K562 (cell line): ENCODE results near the gene MSANTD1. TPM values are rescaled to one million over a fixed set of nuclear protein-coding genes. Genes with fewer than 3 reads are reported as not detected.

ENCODE experiments used
- ATAC-seq: fragments of 200-7000 bp; cut with Tn5 transposase; 3 replicates; pipeline ENCODE4 v1.9.1; 2020; ENCODE audit warnings: moderate library complexity
- BruUV-seq: library from RNA; stranded (reverse); fragments of 400-500 nt; replicated peaks from 2 replicates; lab custom pipeline; 2021; lab: Mats Ljungman, UMichigan
- CTCF ChIA-PET: fragments of 300-600 bp; formaldehyde crosslinking; extraction: SDS; loops from one replicate; lab custom pipeline; 2021; ENCODE audit warnings: low intra/inter-chr PET ratio; lab: Yijun Ruan, JAX
- POLR2A ChIA-PET: fragments of 300-600, 350-650 bp; sonication (Branson Sonifier 250); formaldehyde crosslinking; extraction: SDS; loops from one replicate; lab custom pipeline; 2021; ENCODE audit warnings: antibody characterized with exemption, inconsistent platforms; lab: Yijun Ruan, JAX
- DNase-seq, 4 experiments: peaks; one replicate each; pipeline versions ENCODE4 v3.0.0 to v3.0.0-alpha.2; 2011 to 2018; ENCODE audit warnings: low spot score in 3 of 4, mixed read lengths in 3 of 4; ENCODE audit errors: extremely low read depth in 1 of 4
- FAIRE-seq: peaks from 2 replicates; lab custom pipeline; 2011; peaks lifted over from hg19 to GRCh38; lab: Jason Lieb, UNC
- H2AFZ ChIP-seq: 2 replicates; pipeline ENCODE4 v1.6.0; 2011; ENCODE audit warnings: low read depth, low read length, control low read depth, inconsistent platforms
- H3K27ac ChIP-seq: fragments of 200-600 bp; 3 replicates; pipeline ENCODE4 v1.8.0; 2011; ENCODE audit warnings: low read depth, mild to moderate bottlenecking, control low read depth, inconsistent platforms, low read length, moderate library complexity, mixed read lengths; ENCODE audit errors: extremely low read depth
- H3K27me3 ChIP-seq, 2 experiments: fragments of 300-600 bp in 1 of 2; 2 replicates in 1 of 2; 3 replicates in 1 of 2; pipeline versions ENCODE4 v1.6.0 to v1.8.0; 2011; ENCODE audit warnings: inconsistent platforms in 2 of 2, low read length in 2 of 2, mild to moderate bottlenecking in 1 of 2, mixed read lengths in 1 of 2, moderate library complexity in 1 of 2; ENCODE audit not compliant: control insufficient read depth in 2 of 2, insufficient read depth in 2 of 2
- H3K36me3 ChIP-seq: fragments of 300-600 bp; 3 replicates; pipeline ENCODE4 v1.8.0; 2011; ENCODE audit warnings: mild to moderate bottlenecking, low read length, inconsistent platforms; ENCODE audit not compliant: control insufficient read depth, insufficient read depth
- H3K4me1 ChIP-seq, 2 experiments: fragments of 200-600 bp in 1 of 2; replicated peaks in 1 of 2; 2 replicates in 1 of 2; 3 replicates in 1 of 2; pipeline versions ENCODE4 v1.5.1 to v1.8.0; 2011; ENCODE audit warnings: inconsistent platforms in 2 of 2, low read length in 2 of 2, mild to moderate bottlenecking in 1 of 2, mixed read lengths in 1 of 2, moderate library complexity in 1 of 2; ENCODE audit not compliant: control insufficient read depth in 2 of 2, insufficient read depth in 2 of 2
- H3K4me2 ChIP-seq: 2 replicates; pipeline ENCODE4 v1.6.1; 2011; ENCODE audit warnings: low read length, control low read depth, inconsistent platforms, mixed read lengths; ENCODE audit not compliant: insufficient read depth
- H3K4me3 ChIP-seq: fragments of 200-600 bp; sonication (generic), shearing (Covaris generic); 2 replicates; pipeline ENCODE4 v1.5.1; 2016; ENCODE audit warnings: control low read depth, inconsistent platforms
- H3K79me2 ChIP-seq: fragments of 200-600 bp; 3 replicates; pipeline ENCODE4 v1.8.0; 2011; ENCODE audit warnings: low read length, inconsistent platforms; ENCODE audit not compliant: control insufficient read depth, insufficient read depth
- H3K9ac ChIP-seq, 2 experiments: 2 replicates each; pipeline versions ENCODE4 v1.6.0 to v1.6.1; 2011; ENCODE audit warnings: low read depth in 2 of 2, low read length in 2 of 2, control low read depth in 1 of 2, inconsistent platforms in 1 of 2, mild to moderate bottlenecking in 1 of 2, mixed read lengths in 1 of 2; ENCODE audit not compliant: insufficient read depth in 1 of 2
- H3K9me1 ChIP-seq: one replicate; pipeline ENCODE4 v1.6.0; 2011; ENCODE audit warnings: inconsistent platforms, mild to moderate bottlenecking, low read length, moderate library complexity; ENCODE audit not compliant: control insufficient read depth, insufficient read depth
- H3K9me3 ChIP-seq: replicated peaks from 2 replicates; pipeline ENCODE4 v1.5.1; 2011; ENCODE audit warnings: low read depth, low read length, inconsistent platforms; ENCODE audit not compliant: control insufficient read depth, insufficient read depth
- H4K20me1 ChIP-seq: replicated peaks from 2 replicates; pipeline ENCODE4 v1.6.1; 2011; ENCODE audit warnings: low read length, inconsistent platforms, mixed read lengths; ENCODE audit not compliant: control insufficient read depth, insufficient read depth
- IRF9 ChIP-seq: fragments of 450-650 bp; IDR thresholded peaks from 2 replicates; pipeline ENCODE4 v1.6.1; 2016; ENCODE audit warnings: missing biosample characterization, missing genetic modification characterization
- MCM2 ChIP-seq: fragments of 450-650 bp; IDR thresholded peaks from 2 replicates; pipeline ENCODE4 v1.6.1; 2017; ENCODE audit warnings: low read depth, mild to moderate bottlenecking
- RAD51 ChIP-seq: fragments of 450-650 bp; IDR thresholded peaks from 2 replicates; pipeline ENCODE4 v1.7.1; 2016; ENCODE audit warnings: low read depth, mild to moderate bottlenecking, borderline replicate concordance
- REST ChIP-seq, 2 experiments: fragments of 450-650 bp; formaldehyde crosslinking in 1 of 2; IDR thresholded peaks; 2 replicates each; pipeline versions ENCODE4 v1.4.0 to v1.6.1; 2014 to 2020; ENCODE audit warnings: mild to moderate bottlenecking in 2 of 2, borderline replicate concordance in 1 of 2, low read depth in 1 of 2
- SRSF3 ChIP-seq: fragments of 200-400 bp; formaldehyde crosslinking; IDR thresholded peaks from 2 replicates; pipeline ENCODE4 v1.6.1; 2016; ENCODE audit warnings: mild to moderate bottlenecking, low read length, moderate library complexity; ENCODE audit not compliant: insufficient read depth
- WGBS: fragments of 100-300 bp; shearing (Covaris generic); methylation state at CpG from one replicate; pipeline ENCODE4 v1.1.6; 2016; ENCODE audit warnings: low coverage, mixed read lengths; ENCODE audit not compliant: insufficient coverage; ENCODE audit errors: missing lambda C conversion rate; 5-methylcytosine and 5-hydroxymethylcytosine counted together
- in situ Hi-C: fragments of 300-500 bp; cut with MboI; formaldehyde crosslinking; loops from 4 replicates; pipeline ENCODE4 v1.15.0; 2018; ENCODE audit warnings: inconsistent platforms, mixed read lengths
- intact Hi-C: fragments of 100-400 bp; cut with micrococcal nuclease; formaldehyde crosslinking; loops from 2 replicates; pipeline ENCODE4 v1.14.2; 2022
- polyA plus RNA-seq, 8 experiments: library from polyadenylated mRNA; depleted of rRNA in 4 of 8; stranded (reverse) in 5 of 8; unstranded in 3 of 8; fragments of >200 nt; fragmentation: Nextera tagmentation in 2 of 8; fragmentation: Illumina TruSeq in 1 of 8; extraction: Ambion mirVana in 2 of 8; extraction: Trizol in 1 of 8; gene quantifications; 2 replicates each; pipeline versions ENCODE4 v1.2.1 to v1.2.3, GENCODE V29; 2011 to 2014; ENCODE audit warnings: inconsistent platforms in 1 of 8, missing spikeins in 1 of 8
- total RNA-seq, 7 experiments: library from RNA; depleted of rRNA in 6 of 7; stranded (reverse); fragments of >200 nt in 6 of 7; fragmentation: Illumina TruSeq in 2 of 7; extraction: Trizol in 2 of 7; gene quantifications; 2 replicates each; pipeline versions ENCODE4 v1.2.1 to v1.2.3, GENCODE V29; 2011 to 2021; ENCODE audit warnings: low replicate concordance in 1 of 7

MSANTD1 gene
- total and polyA plus RNA-seq, 9 of the 15 experiments (the other 6 are each of a cell fraction or from before 2014, with no cell fraction given): 0.04 to 0.09 (median 0.07) TPM; not detected in 6

GRCh38 chr4:3212391-3213105 is 36.4 kb upstream of the MSANTD1 start:
- ATAC-seq (no peak), FAIRE-seq (no peak), DNase-seq (no peak)
- Histone ChIP-seq H2AFZ (no peak overlapping the region), H3K4me2 (no peak overlapping the region), H3K4me1 (no peaks in the 10 kb centered on the region), H3K27me3 (no peaks in the 10 kb centered on the region), H3K9ac (no peak overlapping the region), H3K9me1 (no peaks in the 10 kb centered on the region), H3K27ac (no peak overlapping the region), H4K20me1 (no peaks in the 10 kb centered on the region), H3K36me3 (peaks cover 57% of the 10 kb centered on the region; the same call in 2 of the 3 replicates), H3K9me3 (no peaks in the 10 kb centered on the region), H3K79me2 (no peaks in the 10 kb centered on the region), H3K4me3 (no peak overlapping the region)
- in situ Hi-C loops (no loop called here), intact Hi-C loops (no loop called here)
- POLR2A ChIA-PET: no interaction called here
- BruUV-seq: no TSS peak
- 77% methylated on average over 12 of the region's 12 CpGs for WGBS
- CTCF ChIA-PET: no interaction called here
- TF ChIP-seq IRF9 (tag): no peak
- TF ChIP-seq SRSF3: no peak
- no peak for TF ChIP-seq REST (IDR thresholded peaks at IDR 0.05; ENCODE audit: borderline replicate concordance)
- TF ChIP-seq REST (CRISPR knock-in tag; IDR thresholded peaks at IDR 0.05; ENCODE audit: low read depth): no peak
- TF ChIP-seq MCM2: no peak
- TF ChIP-seq RAD51: no peak
